Right lobe of liver (tissue), 4 donors: ENCODE measurements around the gene PPP2R5C.
"Not testable (repeated sequence)": the region's sequence is repeated elsewhere in the genome, so short reads cannot be mapped to it uniquely, and the experiment has no call there.

Experiments
- CTCF ChIP-seq, 4 donors: fragments of 200-600 bp in 3 of 4; fragments of 450-650 bp in 1 of 4; IDR thresholded peaks; one replicate each; pipeline versions ENCODE4 v1.5.1 to v1.8.0; 2016 to 2022; ENCODE audit warnings: antibody characterized with exemption in 4 of 4, mild to moderate bottlenecking in 2 of 4
- POLR2A ChIP-seq: fragments of 450-650 bp; IDR thresholded peaks from one replicate; pipeline ENCODE4 v1.6.1; 2017; ENCODE audit warnings: antibody characterized with exemption, mild to moderate bottlenecking
- donor health status: DM: no; HTN: no; CAD: no.
- donor health status: DM: no; HTN: no; CAD: no.
- donor health status: DM: no; HTN: yes; CAD: no.

GRCh38 chr14:101806252-101806651 lies 44.7 kb downstream of the PPP2R5C start:
- not testable (repeated sequence) for TF ChIP-seq POLR2A; CTCF (IDR thresholded peaks at IDR 0.05)
